GM19324 (cell line): ENCODE measurements around the gene BRSK2.

ENCODE experiments used
- ATAC-seq: cut with Tn5 transposase; IDR thresholded peaks from one replicate; pipeline ENCODE4 v1.9.1; 2021; ENCODE audit warnings: mild to moderate bottlenecking, moderate library complexity; ENCODE audit not compliant: unreplicated experiment, low FRiP score

The BRSK2 gene

DNA sequence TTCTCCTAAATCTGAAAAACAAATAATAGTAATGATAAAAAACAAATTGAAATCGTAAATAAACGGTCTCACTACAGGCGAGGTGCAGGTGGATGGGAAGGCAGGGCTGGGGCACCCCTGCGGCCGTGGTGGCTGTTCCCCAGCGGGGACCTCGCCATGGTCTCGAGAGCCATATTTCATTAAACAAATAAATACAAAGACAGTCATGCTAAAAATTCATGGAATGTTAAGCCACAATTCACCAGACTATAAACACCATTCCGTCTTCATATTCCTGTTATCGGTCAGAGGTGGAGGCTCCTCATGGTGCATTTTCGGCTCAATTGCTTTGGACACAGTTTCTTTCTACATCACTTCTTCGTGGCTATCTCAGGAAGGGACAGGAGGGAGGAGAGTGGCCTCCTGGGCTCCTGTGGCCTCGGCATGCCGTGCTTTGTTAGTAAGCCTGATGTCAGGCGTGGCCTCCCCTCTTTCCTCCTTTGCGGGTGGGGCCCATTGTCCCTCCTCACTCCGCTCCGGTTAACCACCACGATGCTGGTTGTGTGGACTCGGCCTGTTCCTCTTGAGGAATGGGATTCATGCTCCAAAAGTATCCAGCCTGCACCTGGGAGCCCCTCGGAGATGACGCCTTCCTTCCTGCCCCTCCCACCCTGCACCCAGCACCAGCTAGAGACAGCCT lies 16.1 kb upstream of the BRSK2 start:
- ATAC-seq: no peak

- no peak for ATAC-seq
Measured at GRCh38 chr11:1375161-1375954, 14.4 kb upstream of the BRSK2 start.

DNA sequence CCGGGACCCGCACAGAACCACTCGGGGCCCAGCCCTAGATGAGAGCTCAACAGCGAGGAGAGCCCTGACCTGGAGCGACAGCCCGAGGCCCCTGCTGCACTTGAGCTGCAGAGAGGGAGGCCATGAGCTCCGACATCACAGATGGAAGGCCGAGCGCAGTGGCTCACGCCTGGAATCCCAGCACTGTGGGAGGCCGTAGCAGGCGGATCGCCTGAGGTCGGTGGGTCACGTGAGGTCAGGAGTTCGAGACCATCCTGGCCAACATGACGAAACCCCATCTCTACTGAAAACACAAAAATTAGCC lies 13.8 kb upstream of the BRSK2 start:
- no peak for ATAC-seq

- no peak for ATAC-seq
Measured at GRCh38 chr11:1377231-1377780, 12.4 kb upstream of the BRSK2 start.

GRCh38 chr11:1381793-1382425 lies 7.8 kb upstream of the BRSK2 start:
- no peak for ATAC-seq

GRCh38 chr11:1382429-1382828 lies 7.3 kb upstream of the BRSK2 start:
- ATAC-seq: no peak

DNA sequence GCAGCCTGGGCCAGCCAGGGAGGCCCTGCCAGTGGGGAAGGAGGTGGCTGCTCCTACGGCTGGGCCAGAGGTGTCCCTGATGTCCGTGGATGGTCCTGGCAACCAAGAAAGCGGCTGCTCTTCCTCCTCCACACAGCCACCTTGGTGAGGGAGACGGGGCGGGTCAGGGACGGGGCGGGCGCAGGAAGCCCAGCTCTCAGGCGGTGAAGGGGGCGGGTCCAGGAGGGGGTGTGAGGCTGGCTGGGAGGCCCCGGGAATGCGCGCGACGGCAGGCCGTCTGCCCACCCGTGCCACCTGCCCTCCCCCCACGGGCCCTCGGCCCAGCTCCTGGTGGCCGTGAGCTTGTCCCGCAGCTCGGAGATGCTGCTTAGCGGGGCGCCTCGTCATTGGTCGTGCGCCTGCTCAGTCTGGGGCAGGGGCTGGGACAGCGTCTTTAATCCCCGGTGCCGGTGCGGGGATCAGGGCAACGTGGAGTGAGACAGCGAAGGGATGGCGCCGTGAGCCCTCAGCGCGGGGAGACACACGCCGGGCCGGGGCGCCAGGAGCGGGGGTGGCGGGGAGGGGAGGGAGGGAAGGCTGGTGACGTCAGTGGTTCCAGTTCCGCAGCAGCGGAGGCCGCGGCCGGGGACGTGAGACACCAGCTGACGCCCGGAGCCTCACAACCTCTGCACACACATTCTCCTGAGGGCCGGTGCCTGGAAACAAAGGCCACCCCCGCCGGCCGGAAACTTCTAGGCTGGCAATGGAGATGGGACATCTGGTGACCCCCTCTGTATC lies 6.7 kb upstream of the BRSK2 start:
- peak; percentile 62 for ATAC-seq

- no peak for ATAC-seq
Measured at GRCh38 chr11:1384199-1384970, 5.3 kb upstream of the BRSK2 start.

GRCh38 chr11:1387521-1387920 lies 2.2 kb upstream of the BRSK2 start:
- ATAC-seq: no peak

DNA sequence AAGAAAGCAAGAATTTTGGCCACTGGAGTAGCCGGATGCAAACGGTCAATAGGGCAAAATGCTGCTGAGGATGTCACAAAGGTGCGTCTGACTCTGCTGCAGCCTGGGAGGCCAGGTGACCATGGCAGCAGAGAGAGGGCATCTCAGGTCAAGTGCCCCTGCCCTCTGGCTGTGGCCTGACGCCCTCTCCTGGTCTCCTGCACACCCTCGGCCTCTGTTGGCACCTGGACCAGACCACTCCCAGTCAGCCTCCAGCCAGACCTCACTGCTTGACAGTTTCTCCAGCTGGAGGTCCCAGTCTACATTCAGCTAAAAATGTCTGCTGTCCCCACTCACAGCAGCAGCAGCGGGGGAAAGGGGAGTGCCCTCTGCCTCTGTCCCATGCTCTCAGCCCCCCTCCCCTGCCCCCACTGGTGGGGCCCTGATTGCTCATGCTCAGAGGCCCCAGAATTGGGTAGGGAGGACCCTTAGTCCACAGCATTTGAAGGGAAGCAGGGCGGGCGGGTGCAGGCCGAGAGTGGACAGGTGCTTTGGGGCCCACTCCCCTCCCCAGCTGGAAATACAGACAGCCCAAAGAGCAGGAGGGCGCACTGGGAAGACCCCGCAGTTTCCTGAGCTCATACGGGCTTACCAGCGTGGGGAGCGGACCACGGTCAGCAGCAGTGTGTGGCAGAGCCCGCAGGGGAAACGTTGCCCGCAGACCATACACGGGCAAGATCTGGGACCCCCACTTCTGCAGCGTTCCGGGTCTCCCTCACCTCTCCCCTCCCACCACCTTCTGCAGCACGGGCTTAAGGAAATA lies 1.6 kb upstream of the BRSK2 start:
- ATAC-seq: no peak

GRCh38 chr11:1388763-1389102 lies 1.0 kb upstream of the BRSK2 start:
- ATAC-seq: no peak

- ATAC-seq: peak; percentile 81
Measured at GRCh38 chr11:1389103-1389931, 417 bp upstream of the BRSK2 start.

- ATAC-seq: no peak
Measured at GRCh38 chr11:1390569-1391164, 933 bp downstream of the BRSK2 start.

DNA sequence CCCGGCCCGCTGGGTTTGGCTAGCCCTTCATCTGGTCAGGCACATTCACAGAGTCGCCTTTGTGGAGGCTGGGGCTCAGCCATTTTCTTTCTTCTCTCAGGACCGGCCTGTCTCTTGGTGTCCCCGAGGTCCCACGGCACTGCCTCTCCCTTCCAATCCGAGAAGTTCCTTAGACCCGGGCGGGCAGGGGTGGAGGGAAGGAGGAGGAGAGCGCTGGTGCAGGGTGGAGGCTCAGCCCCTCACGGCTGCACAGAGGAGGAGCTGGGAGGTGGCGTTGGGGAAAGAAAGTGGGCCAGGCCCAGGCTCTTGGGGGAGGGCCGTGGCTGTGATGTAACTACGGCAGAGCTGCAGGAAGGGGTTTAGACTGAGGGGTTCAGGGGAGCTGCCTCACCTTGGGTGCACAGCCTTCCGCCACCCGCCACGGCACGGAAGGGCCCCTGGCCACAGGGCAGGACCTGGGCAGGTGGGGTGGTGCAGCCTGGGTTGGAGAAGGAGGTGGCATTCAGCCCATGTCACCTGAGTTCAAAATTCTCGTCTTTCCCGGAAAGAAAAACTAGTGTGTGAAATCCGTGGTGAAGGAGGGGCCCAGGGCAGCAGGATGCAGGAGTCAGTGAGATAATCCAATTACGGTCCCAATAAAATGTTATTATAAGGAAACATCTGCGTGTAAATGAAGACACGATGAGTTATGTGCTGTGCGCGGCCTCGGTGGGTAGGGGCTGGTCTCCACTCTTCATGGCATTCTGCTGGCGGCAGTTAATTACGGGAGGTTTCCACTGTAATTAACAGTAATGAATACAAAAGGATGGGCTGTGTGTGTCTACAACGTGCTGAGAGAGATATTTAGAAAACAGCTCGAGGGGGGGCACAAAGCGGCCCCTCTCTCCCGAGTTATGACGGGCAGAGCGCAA lies 1.7 kb downstream of the BRSK2 start:
- no peak for ATAC-seq

DNA sequence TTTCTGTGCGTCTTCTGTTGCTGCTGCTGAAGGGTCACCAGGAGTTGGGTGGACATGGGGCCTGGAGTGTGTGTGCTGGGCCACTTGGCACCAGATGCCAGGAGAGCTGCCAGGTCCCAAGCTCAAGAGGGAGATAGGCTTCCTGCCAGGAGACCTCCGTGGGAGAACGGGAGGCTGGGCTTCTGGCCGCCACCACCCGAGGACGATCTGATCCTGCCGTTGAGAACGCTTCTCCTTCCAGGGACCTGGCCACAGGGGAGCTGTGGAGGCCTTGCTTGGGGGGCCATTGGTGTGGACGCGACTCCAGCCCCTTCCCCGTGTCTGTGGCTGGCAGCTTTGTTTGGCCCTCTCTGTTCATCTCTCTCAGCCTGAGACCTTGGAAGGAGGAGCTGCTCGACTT lies 2.4 kb downstream of the BRSK2 start:
- ATAC-seq: no peak

GRCh38 chr11:1392561-1392960 lies 2.8 kb downstream of the BRSK2 start:
- ATAC-seq: no peak

GRCh38 chr11:1393038-1393710 lies 3.4 kb downstream of the BRSK2 start:
- ATAC-seq: no peak
